ENCODE measurements around the gene RNU6-1. TPM values are rescaled to one million over a fixed set of nuclear protein-coding genes. Genes with fewer than 3 reads are reported as not detected.

The RNU6-1 gene
- total and polyA plus RNA-seq, 9 donors = not detected

- TF ChIP-seq EP300 (IDR thresholded peaks at IDR 0.05) = no peak
- TF ChIP-seq, protein P1, sequence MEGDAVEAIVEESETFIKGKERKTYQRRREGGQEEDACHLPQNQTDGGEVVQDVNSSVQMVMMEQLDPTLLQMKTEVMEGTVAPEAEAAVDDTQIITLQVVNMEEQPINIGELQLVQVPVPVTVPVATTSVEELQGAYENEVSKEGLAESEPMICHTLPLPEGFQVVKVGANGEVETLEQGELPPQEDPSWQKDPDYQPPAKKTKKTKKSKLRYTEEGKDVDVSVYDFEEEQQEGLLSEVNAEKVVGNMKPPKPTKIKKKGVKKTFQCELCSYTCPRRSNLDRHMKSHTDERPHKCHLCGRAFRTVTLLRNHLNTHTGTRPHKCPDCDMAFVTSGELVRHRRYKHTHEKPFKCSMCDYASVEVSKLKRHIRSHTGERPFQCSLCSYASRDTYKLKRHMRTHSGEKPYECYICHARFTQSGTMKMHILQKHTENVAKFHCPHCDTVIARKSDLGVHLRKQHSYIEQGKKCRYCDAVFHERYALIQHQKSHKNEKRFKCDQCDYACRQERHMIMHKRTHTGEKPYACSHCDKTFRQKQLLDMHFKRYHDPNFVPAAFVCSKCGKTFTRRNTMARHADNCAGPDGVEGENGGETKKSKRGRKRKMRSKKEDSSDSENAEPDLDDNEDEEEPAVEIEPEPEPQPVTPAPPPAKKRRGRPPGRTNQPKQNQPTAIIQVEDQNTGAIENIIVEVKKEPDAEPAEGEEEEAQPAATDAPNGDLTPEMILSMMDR (IDR thresholded peaks at IDR 0.05) = peak; percentile 88 to 95 (median 94)
- TF ChIP-seq POLR2A (IDR thresholded peaks at IDR 0.05) = no peak
- H3K9me3 ChIP-seq = no peaks in the 10 kb centered on the region
- peak; percentile 85 to 92 (median 88) for DNase-seq
- H3K4me3 ChIP-seq = peak overlapping the region; percentile 30
- H3K36me3 ChIP-seq = no peaks in the 10 kb centered on the region
- intact Hi-C loops (cut with DNase I) = loop anchor here (1.0 to 10.0 kb wide), 8 partner anchors 91 to 349 kb away; partner anchors contain the start of gene PIAS1 (in 1 of the 4)
- WGBS, 3 donors = 2 to 3% (median 2%) methylated on average over 37 to 41 of the region's 41 CpGs
- H3K4me1 ChIP-seq (ENCODE audit: insufficient read depth) = peaks cover 3% of the 10 kb centered on the region
- no peaks in the 10 kb centered on the region for H3K27me3 ChIP-seq
- H3K27ac ChIP-seq = peak overlapping the region in 1 of 2 donors; percentile 22
These were observed 23.7 kb upstream of the RNU6-1 start for GRCh38 chr15:67863442-67863987.

GRCh38 chr15:67862750-67863441, 23.1 kb upstream of the RNU6-1 start:
- intact Hi-C loops (cut with DNase I) = loop anchor here (1.0 to 10.0 kb wide), 8 partner anchors 92 to 349 kb away; partner anchors contain the start of gene PIAS1 (in 1 of the 4)
- H3K36me3 ChIP-seq = no peaks in the 10 kb centered on the region
- H3K4me1 ChIP-seq (ENCODE audit: insufficient read depth) = peaks cover 3% of the 10 kb centered on the region
- peak overlapping the region in 1 of 2 donors; percentile 22 for H3K27ac ChIP-seq
- no peak for TF ChIP-seq POLR2A (IDR thresholded peaks at IDR 0.05)
- H3K27me3 ChIP-seq = no peaks in the 10 kb centered on the region
- DNase-seq = no peak
- H3K4me3 ChIP-seq = no peak overlapping the region
- no peaks in the 10 kb centered on the region for H3K9me3 ChIP-seq
- 58 to 61% (median 59%) methylated on average over 16 of the region's 16 CpGs for WGBS, 3 donors

- intact Hi-C loops (cut with DNase I) = loop anchor here in 3 of 4 donors (2.0 to 10.0 kb wide), 7 partner anchors 93 to 350 kb away; partner anchors contain the start of gene PIAS1 (in 1 of the 3)
- no peak overlapping the region for H3K27ac ChIP-seq
- H3K4me1 ChIP-seq (ENCODE audit: insufficient read depth) = peaks cover 3% of the 10 kb centered on the region
- no peaks in the 10 kb centered on the region for H3K9me3 ChIP-seq
- 84 to 96% (median 85%) methylated on average over 3 of the region's 3 CpGs for WGBS, 3 donors
- no peak for DNase-seq
- no peak overlapping the region for H3K4me3 ChIP-seq
- H3K36me3 ChIP-seq = no peaks in the 10 kb centered on the region
- TF ChIP-seq, protein P1 (IDR thresholded peaks at IDR 0.05) = no peak
- H3K27me3 ChIP-seq = no peaks in the 10 kb centered on the region
These were observed 22.1 kb upstream of the RNU6-1 start for GRCh38 chr15:67861983-67862382.

DNA sequence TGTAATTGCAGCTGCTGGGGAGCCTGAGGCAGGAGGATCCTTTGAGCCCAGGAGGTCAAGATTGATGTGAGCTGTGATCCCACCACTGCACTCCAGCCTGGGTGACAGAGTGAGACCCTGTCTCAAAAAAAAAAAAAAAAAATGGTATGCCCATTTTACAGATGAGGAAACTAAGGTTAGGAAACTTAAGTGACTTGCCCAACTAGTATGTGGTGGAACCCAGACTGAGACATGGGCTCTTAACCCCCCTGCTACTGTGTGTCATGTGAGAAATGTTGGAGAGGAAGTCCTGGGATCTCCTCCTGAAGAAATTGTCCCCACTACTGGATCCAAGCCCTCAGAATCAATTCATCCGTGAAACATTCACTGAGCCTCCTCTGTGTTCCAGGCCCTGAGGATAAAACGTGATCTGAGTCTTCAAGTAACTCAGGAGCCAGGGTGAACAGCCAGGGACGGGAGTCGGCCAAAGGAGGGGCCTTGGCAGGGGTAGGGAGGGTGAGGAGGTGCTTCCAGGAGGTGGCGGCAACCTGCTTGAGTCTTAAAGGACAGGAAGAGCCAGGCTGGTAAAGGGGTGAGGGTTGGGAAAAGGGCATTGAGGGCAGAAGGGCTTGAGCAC, 19.6 kb upstream of the RNU6-1 start:
- DNase-seq = no peak
- Histone ChIP-seq H3K4me1 (ENCODE audit: insufficient read depth) (peaks cover 3% of the 10 kb centered on the region), H3K9me3 (no peaks in the 10 kb centered on the region), H3K27me3 (no peaks in the 10 kb centered on the region), H3K27ac (no peak overlapping the region), H3K4me3 (no peak overlapping the region), H3K36me3 (no peaks in the 10 kb centered on the region)
- WGBS, 3 donors = 77 to 85% (median 80%) methylated on average over 5 of the region's 5 CpGs
- intact Hi-C loops (cut with DNase I) = no loop called here
- TF ChIP-seq, protein P1 (IDR thresholded peaks at IDR 0.05) = no peak
- TF ChIP-seq EP300 (IDR thresholded peaks at IDR 0.05) (no peak), POLR2A (IDR thresholded peaks at IDR 0.05) (no peak)

Data from ovary (tissue), 9 donors.